NCI-H128 (cell line): ENCODE data around the gene CRIM1.
"Not testable (repeated sequence)": the region's sequence is repeated elsewhere in the genome, so short reads cannot be mapped to it uniquely, and the experiment has no call there.

Source experiments
- DNase-seq: peaks from one replicate; lab custom pipeline; 2025; ENCODE audit not compliant: unreplicated experiment; lab: John Stamatoyannopoulos, UW

CRIM1 gene

GRCh38 chr2:36355151-36355889, at the start of gene CRIM1:
Gene CRIM1 (plus strand): TSS chr2:36355778. CDS start chr2:36356293, 515 bp downstream.
- DNase-seq, result no peak

- DNase-seq, result no peak
Observed at GRCh38 chr2:36307441-36307840, 48.1 kb upstream of the CRIM1 start.

- DNase-seq, result not testable (repeated sequence)
Observed at GRCh38 chr2:36310444-36310843, 45.1 kb upstream of the CRIM1 start.

- DNase-seq, result no peak
Observed at GRCh38 chr2:36318547-36318946, 37.0 kb upstream of the CRIM1 start.

- no peak for DNase-seq
Observed at GRCh38 chr2:36322108-36322507, 33.5 kb upstream of the CRIM1 start.

- no peak for DNase-seq
Observed at GRCh38 chr2:36326286-36326685, 29.3 kb upstream of the CRIM1 start.

GRCh38 chr2:36329251-36329650, 26.3 kb upstream of the CRIM1 start:
- no peak for DNase-seq

- DNase-seq, result no peak
Observed at GRCh38 chr2:36329746-36330472, 25.7 kb upstream of the CRIM1 start.

- DNase-seq, result no peak
Observed at GRCh38 chr2:36330473-36331395, 24.8 kb upstream of the CRIM1 start.

GRCh38 chr2:36333350-36334012, 22.1 kb upstream of the CRIM1 start:
- no peak for DNase-seq

- no peak for DNase-seq
Observed at GRCh38 chr2:36335597-36335996, 20.0 kb upstream of the CRIM1 start.

GRCh38 chr2:36336321-36336720, 19.3 kb upstream of the CRIM1 start:
- no peak for DNase-seq

- DNase-seq, result no peak
Observed at GRCh38 chr2:36337354-36337753, 18.2 kb upstream of the CRIM1 start.

- DNase-seq, result no peak
Observed at GRCh38 chr2:36338124-36338826, 17.3 kb upstream of the CRIM1 start.

- no peak for DNase-seq
Observed at GRCh38 chr2:36338827-36339145, 16.8 kb upstream of the CRIM1 start.

- no peak for DNase-seq
Observed at GRCh38 chr2:36339607-36340218, 15.9 kb upstream of the CRIM1 start.

- no peak for DNase-seq
Observed at GRCh38 chr2:36343606-36344005, 12.0 kb upstream of the CRIM1 start.

- no peak for DNase-seq
Observed at GRCh38 chr2:36348721-36349120, 6.9 kb upstream of the CRIM1 start.

- no peak for DNase-seq
Observed at GRCh38 chr2:36351291-36351690, 4.3 kb upstream of the CRIM1 start.

GRCh38 chr2:36351736-36352349, 3.7 kb upstream of the CRIM1 start:
- no peak for DNase-seq
